ENCODE measurements around the gene AATF. TPM values are rescaled to one million over a fixed set of nuclear protein-coding genes. Genes with fewer than 3 reads are reported as not detected.

AATF gene
- total and polyA plus RNA-seq, 5 donors: 19.9 to 32.9 (median 23.7) TPM

- no peaks in the 10 kb centered on the region for H3K27me3 ChIP-seq (ENCODE audit: control insufficient read depth, insufficient read depth)
- no peaks in the 10 kb centered on the region for H3K4me1 ChIP-seq (ENCODE audit: control insufficient read depth, insufficient read depth, low read length)
- no peaks in the 10 kb centered on the region for H3K9me3 ChIP-seq (ENCODE audit: control insufficient read depth, low read length)
- no peak for ATAC-seq
- no peak for DNase-seq
- intact Hi-C loops (cut with DNase I): no loop called here
- 79% methylated on average over 7 of the region's 7 CpGs for WGBS
- H3K27ac ChIP-seq (ENCODE audit: low read length): no peak overlapping the region
- no peak overlapping the region for H3K4me3 ChIP-seq (ENCODE audit: low read length)
These were observed 29.3 kb upstream of the AATF start for GRCh38 chr17:36919407-36919968.

- 37% methylated on average over 18 of the region's 18 CpGs for WGBS
- ATAC-seq: no peak
- no peak overlapping the region for H3K4me3 ChIP-seq (ENCODE audit: low read length)
- no peak overlapping the region for H3K27ac ChIP-seq (ENCODE audit: low read length)
- H3K27me3 ChIP-seq (ENCODE audit: control insufficient read depth, insufficient read depth): no peaks in the 10 kb centered on the region
- no peaks in the 10 kb centered on the region for H3K9me3 ChIP-seq (ENCODE audit: control insufficient read depth, low read length)
- DNase-seq: no peak
- intact Hi-C loops (cut with DNase I): no loop called here
- no peaks in the 10 kb centered on the region for H3K4me1 ChIP-seq (ENCODE audit: control insufficient read depth, insufficient read depth, low read length)
These were observed 28.4 kb upstream of the AATF start for GRCh38 chr17:36920032-36921005.

- no peak overlapping the region for H3K4me3 ChIP-seq (ENCODE audit: low read length)
- intact Hi-C loops (cut with DNase I): no loop called here
- no peaks in the 10 kb centered on the region for H3K9me3 ChIP-seq (ENCODE audit: control insufficient read depth, low read length)
- no peak for DNase-seq
- no peaks in the 10 kb centered on the region for H3K4me1 ChIP-seq (ENCODE audit: control insufficient read depth, insufficient read depth, low read length)
- no peak overlapping the region for H3K27ac ChIP-seq (ENCODE audit: low read length)
- no peaks in the 10 kb centered on the region for H3K27me3 ChIP-seq (ENCODE audit: control insufficient read depth, insufficient read depth)
- WGBS: 57% methylated on average over 7 of the region's 7 CpGs
- no peak for ATAC-seq
These were observed 27.5 kb upstream of the AATF start for GRCh38 chr17:36921095-36921851.

GRCh38 chr17:36922175-36922574, 26.6 kb upstream of the AATF start:
- DNase-seq (no peak), ATAC-seq (no peak)
- Histone ChIP-seq H3K4me3 (ENCODE audit: low read length) (no peak overlapping the region), H3K27me3 (ENCODE audit: control insufficient read depth, insufficient read depth) (no peaks in the 10 kb centered on the region), H3K9me3 (ENCODE audit: control insufficient read depth, low read length) (no peaks in the 10 kb centered on the region), H3K4me1 (ENCODE audit: control insufficient read depth, insufficient read depth, low read length) (no peaks in the 10 kb centered on the region), H3K27ac (ENCODE audit: low read length) (no peak overlapping the region)
- intact Hi-C loops (cut with DNase I): no loop called here

GRCh38 chr17:36923814-36924221, 24.9 kb upstream of the AATF start:
- no peak for ATAC-seq
- intact Hi-C loops (cut with DNase I): no loop called here
- no peak for DNase-seq
- no peaks in the 10 kb centered on the region for H3K27me3 ChIP-seq (ENCODE audit: control insufficient read depth, insufficient read depth)
- H3K9me3 ChIP-seq (ENCODE audit: control insufficient read depth, low read length): no peaks in the 10 kb centered on the region
- 65% methylated on average over 5 of the region's 5 CpGs for WGBS
- no peaks in the 10 kb centered on the region for H3K4me1 ChIP-seq (ENCODE audit: control insufficient read depth, insufficient read depth, low read length)
- no peak overlapping the region for H3K4me3 ChIP-seq (ENCODE audit: low read length)
- no peak overlapping the region for H3K27ac ChIP-seq (ENCODE audit: low read length)

- Histone ChIP-seq H3K4me1 (ENCODE audit: control insufficient read depth, insufficient read depth, low read length) (no peaks in the 10 kb centered on the region), H3K4me3 (ENCODE audit: low read length) (no peak overlapping the region), H3K9me3 (ENCODE audit: control insufficient read depth, low read length) (no peaks in the 10 kb centered on the region), H3K27me3 (ENCODE audit: control insufficient read depth, insufficient read depth) (no peaks in the 10 kb centered on the region), H3K27ac (ENCODE audit: low read length) (no peak overlapping the region)
- DNase-seq: no peak
- no peak for ATAC-seq
- whole genome bisulfite sequencing: 65% methylated on average over 3 of the region's 3 CpGs
- intact Hi-C loops (cut with DNase I): no loop called here
These were observed 22.5 kb upstream of the AATF start for GRCh38 chr17:36926226-36926625.

GRCh38 chr17:36926701-36927100, 22.1 kb upstream of the AATF start:
- Histone ChIP-seq H3K4me1 (ENCODE audit: control insufficient read depth, insufficient read depth, low read length) (no peaks in the 10 kb centered on the region), H3K27me3 (ENCODE audit: control insufficient read depth, insufficient read depth) (no peaks in the 10 kb centered on the region), H3K4me3 (ENCODE audit: low read length) (no peak overlapping the region), H3K9me3 (ENCODE audit: control insufficient read depth, low read length) (no peaks in the 10 kb centered on the region), H3K27ac (ENCODE audit: low read length) (no peak overlapping the region)
- intact Hi-C loops (cut with DNase I): no loop called here
- no peak for ATAC-seq
- DNase-seq: no peak
- WGBS: 70% methylated on average over 2 of the region's 2 CpGs

GRCh38 chr17:36928471-36929345, 20.0 kb upstream of the AATF start:
- no peaks in the 10 kb centered on the region for H3K27me3 ChIP-seq (ENCODE audit: control insufficient read depth, insufficient read depth)
- no peak overlapping the region for H3K4me3 ChIP-seq (ENCODE audit: low read length)
- 44% methylated on average over 13 of the region's 13 CpGs for WGBS
- no peak for ATAC-seq
- H3K27ac ChIP-seq (ENCODE audit: low read length): no peak overlapping the region
- intact Hi-C loops (cut with DNase I): no loop called here
- H3K9me3 ChIP-seq (ENCODE audit: control insufficient read depth, low read length): no peaks in the 10 kb centered on the region
- no peak for DNase-seq
- peaks cover 5% of the 10 kb centered on the region for H3K4me1 ChIP-seq (ENCODE audit: control insufficient read depth, insufficient read depth, low read length)

GRCh38 chr17:36929851-36930582, 18.7 kb upstream of the AATF start:
- H3K27ac ChIP-seq (ENCODE audit: low read length): no peak overlapping the region
- DNase-seq (no peak), ATAC-seq (no peak)
- H3K4me3 ChIP-seq (ENCODE audit: low read length): no peak overlapping the region
- WGBS: 44% methylated on average over 16 of the region's 16 CpGs
- H3K27me3 ChIP-seq (ENCODE audit: control insufficient read depth, insufficient read depth): no peaks in the 10 kb centered on the region
- intact Hi-C loops (cut with DNase I): no loop called here
- H3K4me1 ChIP-seq (ENCODE audit: control insufficient read depth, insufficient read depth, low read length): peaks cover 10% of the 10 kb centered on the region
- no peaks in the 10 kb centered on the region for H3K9me3 ChIP-seq (ENCODE audit: control insufficient read depth, low read length)

- intact Hi-C loops (cut with DNase I): no loop called here
- no peak overlapping the region for H3K4me3 ChIP-seq (ENCODE audit: low read length)
- H3K27ac ChIP-seq (ENCODE audit: low read length): no peak overlapping the region
- H3K4me1 ChIP-seq (ENCODE audit: control insufficient read depth, insufficient read depth, low read length): peaks cover 10% of the 10 kb centered on the region
- no peaks in the 10 kb centered on the region for H3K9me3 ChIP-seq (ENCODE audit: control insufficient read depth, low read length)
- no peak for DNase-seq
- 48% methylated on average over 1 of the region's 1 CpG for WGBS
- H3K27me3 ChIP-seq (ENCODE audit: control insufficient read depth, insufficient read depth): no peaks in the 10 kb centered on the region
- ATAC-seq: no peak
These were observed 18.2 kb upstream of the AATF start for GRCh38 chr17:36930583-36930900.

Data from right cardiac atrium (tissue), 5 donors.